OCI-LY1 (cell line): Measurements from ENCODE around the gene TSPAN2.

Source experiments
- H2AFZ ChIP-seq: fragments of 200-600 bp; sonication (generic), shearing (Covaris generic); 2 replicates; pipeline ENCODE4 v1.6.0; 2014; ENCODE audit warnings: antibody characterized with exemption, mild to moderate bottlenecking, low read length
- H3F3A ChIP-seq: fragments of 200-600 bp; sonication (generic), shearing (Covaris generic); 2 replicates; pipeline ENCODE4 v1.6.0; 2014; ENCODE audit warnings: mild to moderate bottlenecking, antibody characterized with exemption, low read length, moderate library complexity; ENCODE audit not compliant: insufficient read depth
- H3K27ac ChIP-seq: fragments of 200-600 bp; sonication (generic); 2 replicates; pipeline ENCODE4 v1.5.1; 2014; ENCODE audit warnings: low read length, mixed run types, mild to moderate bottlenecking, low read depth; ENCODE audit not compliant: poor library complexity, severe bottlenecking
- H3K27me3 ChIP-seq: fragments of 200-600 bp; sonication (generic); 2 replicates; pipeline ENCODE4 v1.6.0; 2014; ENCODE audit warnings: antibody characterized with exemption, mild to moderate bottlenecking, low read length, moderate library complexity; ENCODE audit not compliant: insufficient read depth
- H3K36me3 ChIP-seq: fragments of 200-600 bp; sonication (generic); 2 replicates; pipeline ENCODE4 v1.6.1; 2014; ENCODE audit warnings: mild to moderate bottlenecking, antibody characterized with exemption, low read length, moderate library complexity, mixed read lengths; ENCODE audit not compliant: insufficient read depth
- H3K4me1 ChIP-seq: fragments of 200-600 bp; sonication (generic); 2 replicates; pipeline ENCODE4 v1.5.1; 2014; ENCODE audit warnings: mild to moderate bottlenecking, low read length, moderate library complexity; ENCODE audit not compliant: insufficient read depth, severe bottlenecking
- H3K4me2 ChIP-seq: fragments of 200-600 bp; sonication (generic), shearing (Covaris generic); 2 replicates; pipeline ENCODE4 v1.6.1; 2014; ENCODE audit warnings: low read length
- H3K4me3 ChIP-seq: fragments of 200-600 bp; sonication (generic); 2 replicates; pipeline ENCODE4 v1.5.1; 2014; ENCODE audit warnings: low read length, low read depth, mild to moderate bottlenecking, mixed read lengths; ENCODE audit not compliant: poor library complexity, severe bottlenecking
- H3K79me2 ChIP-seq: fragments of 200-600 bp; shearing (Covaris generic); 2 replicates; pipeline ENCODE4 v1.6.1; 2016; ENCODE audit warnings: mixed run types, low read length, mixed read lengths; ENCODE audit not compliant: insufficient read depth
- H3K9ac ChIP-seq: fragments of 200-600 bp; sonication (generic), shearing (Covaris generic); 2 replicates; pipeline ENCODE4 v1.6.1; 2014; ENCODE audit warnings: mild to moderate bottlenecking, low read length, mixed read lengths
- H3K9me2 ChIP-seq: fragments of 200-600 bp; sonication (generic), shearing (Covaris generic); 2 replicates; pipeline ENCODE4 v1.6.1; 2014; ENCODE audit warnings: low read depth, mild to moderate bottlenecking, low read length, mixed read lengths
- H3K9me3 ChIP-seq: fragments of 200-600 bp; shearing (Covaris generic); 2 replicates; pipeline ENCODE4 v1.6.1; 2014; ENCODE audit warnings: low read length, mixed read lengths
- H4K20me1 ChIP-seq: fragments of 200-600 bp; sonication (generic), shearing (Covaris generic); 2 replicates; pipeline ENCODE4 v1.6.0; 2016; ENCODE audit warnings: mild to moderate bottlenecking, low read length; ENCODE audit not compliant: insufficient read depth
- EZH2 ChIP-seq: fragments of 200-600 bp; sonication (generic), shearing (Covaris generic); IDR thresholded peaks from 2 replicates; pipeline ENCODE4 v1.8.0; 2017; ENCODE audit warnings: borderline replicate concordance, mixed run types, mild to moderate bottlenecking, antibody characterized with exemption, low read length, moderate library complexity, mixed read lengths
- TF ChIP-seq, protein P1 (sequence below): fragments of 200-600 bp; sonication (generic), shearing (Covaris generic); IDR thresholded peaks from 2 replicates; pipeline ENCODE4 v1.5.1; 2017; ENCODE audit warnings: mild to moderate bottlenecking, antibody characterized with exemption, low read length, moderate library complexity, mixed read lengths

TSPAN2 gene

DNA sequence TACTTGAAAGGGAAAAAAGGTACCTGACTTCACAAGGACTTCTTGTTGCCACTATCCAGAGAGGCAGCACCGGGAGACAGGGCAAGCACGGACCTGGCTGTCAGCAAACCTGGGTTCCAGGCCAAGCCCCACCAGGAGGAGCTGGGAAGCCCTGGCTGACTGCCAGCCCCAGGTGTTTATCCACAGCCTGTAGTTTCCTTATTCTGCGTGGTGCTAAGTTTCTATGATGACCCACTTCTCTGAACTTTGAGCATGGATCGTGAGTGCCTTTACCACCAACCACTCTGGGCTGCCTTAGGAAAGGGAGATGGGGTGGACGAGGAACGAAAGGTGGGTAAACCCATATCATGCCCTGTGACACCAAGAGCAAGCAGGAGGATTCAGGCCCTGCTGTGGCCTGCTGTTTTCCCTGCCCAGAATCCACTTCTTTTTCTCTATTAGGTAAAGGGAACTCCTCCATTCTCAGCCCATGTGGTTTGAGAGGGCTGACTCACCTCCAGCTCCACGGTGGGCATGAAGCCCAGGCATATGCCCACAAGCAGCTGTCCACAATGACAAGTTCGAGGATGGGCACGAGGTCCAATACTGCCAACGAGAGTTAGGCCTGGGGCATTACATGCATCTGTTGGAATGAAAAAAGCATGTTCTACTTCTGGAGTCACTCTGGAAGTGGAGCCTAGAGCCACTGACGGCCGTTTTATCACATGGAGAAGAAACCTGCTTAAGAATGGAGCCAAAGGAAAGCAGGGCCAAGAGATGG, 20.3 kb downstream of the TSPAN2 start:
- H3K9me2 ChIP-seq = no peaks in the 10 kb centered on the region
- 0 out of 2 replicates have a peak, but pooled peaks cover 4% of the 10 kb centered on the region for H3K27me3 ChIP-seq
- no peaks in the 10 kb centered on the region for H3K79me2 ChIP-seq
- H3K36me3 ChIP-seq = no peaks in the 10 kb centered on the region
- H4K20me1 ChIP-seq = no peaks in the 10 kb centered on the region
- H3K4me3 ChIP-seq = no peak overlapping the region
- H3K9ac ChIP-seq = no peak overlapping the region
- no peak overlapping the region for H3K4me2 ChIP-seq
- no peak for TF ChIP-seq EZH2
- TF ChIP-seq, protein P1, sequence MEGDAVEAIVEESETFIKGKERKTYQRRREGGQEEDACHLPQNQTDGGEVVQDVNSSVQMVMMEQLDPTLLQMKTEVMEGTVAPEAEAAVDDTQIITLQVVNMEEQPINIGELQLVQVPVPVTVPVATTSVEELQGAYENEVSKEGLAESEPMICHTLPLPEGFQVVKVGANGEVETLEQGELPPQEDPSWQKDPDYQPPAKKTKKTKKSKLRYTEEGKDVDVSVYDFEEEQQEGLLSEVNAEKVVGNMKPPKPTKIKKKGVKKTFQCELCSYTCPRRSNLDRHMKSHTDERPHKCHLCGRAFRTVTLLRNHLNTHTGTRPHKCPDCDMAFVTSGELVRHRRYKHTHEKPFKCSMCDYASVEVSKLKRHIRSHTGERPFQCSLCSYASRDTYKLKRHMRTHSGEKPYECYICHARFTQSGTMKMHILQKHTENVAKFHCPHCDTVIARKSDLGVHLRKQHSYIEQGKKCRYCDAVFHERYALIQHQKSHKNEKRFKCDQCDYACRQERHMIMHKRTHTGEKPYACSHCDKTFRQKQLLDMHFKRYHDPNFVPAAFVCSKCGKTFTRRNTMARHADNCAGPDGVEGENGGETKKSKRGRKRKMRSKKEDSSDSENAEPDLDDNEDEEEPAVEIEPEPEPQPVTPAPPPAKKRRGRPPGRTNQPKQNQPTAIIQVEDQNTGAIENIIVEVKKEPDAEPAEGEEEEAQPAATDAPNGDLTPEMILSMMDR = no peak
- H3K27ac ChIP-seq = no peak overlapping the region
- no peaks in the 10 kb centered on the region for H3K9me3 ChIP-seq
- no peaks in the 10 kb centered on the region for H3F3A ChIP-seq
- H3K4me1 ChIP-seq = no peaks in the 10 kb centered on the region
- no peak overlapping the region for H2AFZ ChIP-seq

DNA sequence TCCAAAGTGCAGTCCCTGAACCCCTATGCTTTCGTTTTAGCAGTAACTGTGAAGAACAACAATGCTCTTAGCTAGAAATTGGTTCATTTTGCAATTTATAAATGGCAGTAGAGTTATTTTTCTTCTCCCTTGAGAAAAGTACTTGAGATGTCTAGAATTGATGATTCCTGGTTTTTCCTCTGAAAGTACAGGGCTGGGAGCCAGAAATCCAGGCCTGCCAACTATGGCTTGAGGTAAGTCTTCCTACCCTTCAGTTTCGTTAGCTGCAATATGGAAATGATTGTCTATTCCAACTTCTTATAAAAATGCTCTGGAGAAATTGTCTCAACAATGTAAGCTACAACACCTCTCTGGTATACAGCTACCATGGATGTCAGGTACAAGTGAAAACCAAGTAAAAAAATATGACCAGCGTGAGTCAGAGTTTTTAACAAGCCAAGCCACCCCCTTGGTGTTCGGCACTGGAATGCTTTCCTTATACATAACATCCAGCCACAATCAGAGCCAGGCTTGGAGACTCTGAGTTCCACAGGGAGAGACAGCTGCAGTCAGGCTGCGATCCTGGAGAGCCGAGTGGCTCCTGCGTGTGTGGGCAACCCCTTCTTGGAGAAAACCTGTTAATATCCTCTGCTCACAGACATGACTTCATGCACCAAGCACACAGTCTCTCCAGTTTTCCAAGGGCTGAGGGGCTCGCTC, 22.0 kb downstream of the TSPAN2 start:
- Histone ChIP-seq H2AFZ (no peak overlapping the region), H4K20me1 (no peaks in the 10 kb centered on the region), H3K36me3 (no peaks in the 10 kb centered on the region), H3F3A (no peaks in the 10 kb centered on the region), H3K9ac (no peak overlapping the region), H3K79me2 (no peaks in the 10 kb centered on the region), H3K27ac (no peak overlapping the region), H3K27me3 (0 out of 2 replicates have a peak, but pooled peaks cover 4% of the 10 kb centered on the region), H3K4me1 (no peaks in the 10 kb centered on the region), H3K9me3 (no peaks in the 10 kb centered on the region), H3K4me2 (no peak overlapping the region), H3K9me2 (no peaks in the 10 kb centered on the region), H3K4me3 (no peak overlapping the region)
- TF ChIP-seq EZH2 = no peak
- TF ChIP-seq, protein P1 = no peak

DNA sequence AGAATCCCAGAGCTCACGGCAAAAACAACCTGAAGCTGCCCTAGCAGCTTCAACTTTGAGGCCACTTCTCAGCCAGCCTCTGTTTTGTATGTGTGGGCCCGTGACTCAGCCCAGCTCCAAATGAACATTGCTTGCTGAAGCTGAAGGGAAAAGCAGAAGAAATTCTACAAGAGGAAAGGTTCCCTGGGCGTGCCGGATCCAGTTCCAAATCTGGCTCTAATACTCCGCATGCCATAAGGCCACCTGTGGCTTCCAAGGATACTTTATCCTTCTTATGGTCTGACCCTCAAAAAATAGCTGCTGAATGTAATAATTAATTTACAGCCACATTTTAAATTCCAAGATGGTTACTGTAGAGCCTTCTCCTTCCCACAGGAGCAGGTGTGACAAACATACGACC, 24.3 kb downstream of the TSPAN2 start:
- H3K4me2 ChIP-seq = no peak overlapping the region
- H3K9me2 ChIP-seq = no peaks in the 10 kb centered on the region
- no peaks in the 10 kb centered on the region for H3K36me3 ChIP-seq
- H2AFZ ChIP-seq = no peak overlapping the region
- no peaks in the 10 kb centered on the region for H3K79me2 ChIP-seq
- no peaks in the 10 kb centered on the region for H3K9me3 ChIP-seq
- H3K27ac ChIP-seq = no peak overlapping the region
- no peaks in the 10 kb centered on the region for H3K4me1 ChIP-seq
- TF ChIP-seq, protein P1 = no peak
- no peak for TF ChIP-seq EZH2
- no peaks in the 10 kb centered on the region for H4K20me1 ChIP-seq
- H3F3A ChIP-seq = no peaks in the 10 kb centered on the region
- H3K9ac ChIP-seq = no peak overlapping the region
- no peak overlapping the region for H3K4me3 ChIP-seq
- no peaks in the 10 kb centered on the region for H3K27me3 ChIP-seq
